ENCODE results near the gene PRDM7. TPM values are rescaled to one million over a fixed set of nuclear protein-coding genes. Genes with fewer than 3 reads are reported as not detected.

PRDM7 gene
- total RNA-seq, 1 donor from 2014 or later, result not detected

- no peaks in the 10 kb centered on the region for H3K36me3 Mint-ChIP-seq (ENCODE audit: unreplicated experiment)
- no peaks in the 10 kb centered on the region for H3K9me3 Mint-ChIP-seq (ENCODE audit: unreplicated experiment)
- no peak overlapping the region for H3K27ac Mint-ChIP-seq (ENCODE audit: unreplicated experiment)
- peaks cover 3% of the 10 kb centered on the region for H3K4me1 Mint-ChIP-seq (ENCODE audit: unreplicated experiment)
- no peak for TF ChIP-seq CTCF (IDR thresholded peaks at IDR 0.05)
- no peaks in the 10 kb centered on the region for H3K27me3 Mint-ChIP-seq (ENCODE audit: unreplicated experiment)
- DNase-seq (ENCODE audit: extremely low spot score, unreplicated experiment), result no peak
- H3K4me3 Mint-ChIP-seq (ENCODE audit: unreplicated experiment), result no peak overlapping the region
These were observed 70.1 kb downstream of the PRDM7 start for GRCh38 chr16:90007015-90007414.

Other genes with a start within 250 kb of the PRDM7 start
- gene SPIRE2, start 248.9 kb downstream of the PRDM7 start, total RNA-seq, result 4.1 and 4.6 TPM in 2 replicates
- 251 and 267 TPM in 2 replicates for gene TCF25, start 203.7 kb downstream of the PRDM7 start, total RNA-seq
- gene MC1R, start 158.5 kb downstream of the PRDM7 start, total RNA-seq, result 6.5 and 6.9 TPM in 2 replicates
- 84.9 and 95.8 TPM in 2 replicates for gene TUBB3, start 154.0 kb downstream of the PRDM7 start, total RNA-seq
- gene DEF8, start 128.6 kb downstream of the PRDM7 start, total RNA-seq, result 78.7 and 82.8 TPM in 2 replicates
- 0.78 and 1.3 TPM in 2 replicates for gene DBNDD1, start 57.9 kb downstream of the PRDM7 start, total RNA-seq